ENCODE data around the gene MRPL22. TPM values are rescaled to one million over a fixed set of nuclear protein-coding genes. Genes with fewer than 3 reads are reported as not detected.

MRPL22 gene
- total and polyA plus RNA-seq, 4 donors: 12.5 to 57.3 (median 20.9) TPM

GRCh38 chr5:155013526-155013925 is 72.7 kb downstream of the MRPL22 start, which contains the start of gene KIF4B:
Gene KIF4B, plus strand, starts transcription at chr5:155013755. Its CDS starts 105 bp downstream, at chr5:155013860.
- Histone ChIP-seq H3K4me1 (ENCODE audit: control insufficient read depth in 4 of 4, insufficient read depth in 4 of 4, low read length in 3 of 4) (no peaks in the 10 kb centered on the region), H3K9ac (ENCODE audit: low read depth in 1 of 2, low read length in 2 of 2) (no peak within 1 kb of the TSS), H3K27me3 (ENCODE audit: control insufficient read depth in 4 of 4, insufficient read depth in 4 of 4, low read length in 3 of 4) (no peaks in the 10 kb centered on the region), H3K4me3 (ENCODE audit: low read depth in 1 of 3, low read length in 3 of 3) (no peak within 1 kb of the TSS), H3K36me3 (ENCODE audit: control insufficient read depth in 4 of 4, insufficient read depth in 3 of 4, low read depth in 1 of 4, low read length in 3 of 4) (no peaks in the 10 kb centered on the region), H3K9me3 (ENCODE audit: control insufficient read depth in 4 of 4, low read length in 3 of 4) (no peaks in the 10 kb centered on the region), H3K27ac (ENCODE audit: low read depth in 1 of 2, low read length in 2 of 2) (no peak within 1 kb of the TSS)
- no peak for DNase-seq (ENCODE audit: low spot score)
- WGBS: 93% methylated on average over 21 of the region's 21 CpGs
- TF ChIP-seq TAF1 (conservative IDR thresholded peaks at IDR 0.05) (no peak), EGR1 (IDR thresholded peaks at IDR 0.05; ENCODE audit: low read depth in 2 of 2) (no peak), NR2F2 (IDR thresholded peaks at IDR 0.05) (no peak), GABPA (IDR thresholded peaks at IDR 0.05 in 1 of 2, conservative IDR thresholded peaks at IDR 0.05 in 1 of 2) (no peak)

DNA sequence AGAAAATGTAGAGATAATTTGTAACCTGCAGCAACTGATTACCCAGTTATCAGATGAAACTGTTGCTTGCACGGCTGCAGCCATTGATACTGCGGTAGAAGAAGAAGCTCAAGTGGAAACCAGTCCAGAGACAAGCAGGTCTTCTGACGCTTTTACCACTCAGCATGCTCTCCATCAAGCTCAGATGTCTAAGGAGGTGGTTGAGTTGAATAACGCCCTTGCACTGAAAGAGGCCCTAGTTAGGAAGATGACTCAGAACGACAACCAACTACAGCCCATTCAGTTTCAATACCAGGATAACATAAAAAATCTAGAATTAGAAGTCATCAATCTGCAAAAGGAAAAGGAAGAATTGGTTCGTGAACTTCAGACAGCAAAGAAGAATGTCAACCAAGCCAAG is 74.4 kb downstream of the MRPL22 start:
- Histone ChIP-seq H3K36me3 (ENCODE audit: control insufficient read depth in 4 of 4, insufficient read depth in 3 of 4, low read depth in 1 of 4, low read length in 3 of 4) (no peaks in the 10 kb centered on the region), H3K9me3 (ENCODE audit: control insufficient read depth in 4 of 4, low read length in 3 of 4) (no peaks in the 10 kb centered on the region), H3K4me3 (ENCODE audit: low read depth in 1 of 3, low read length in 3 of 3) (no peak overlapping the region), H3K27ac (ENCODE audit: low read depth in 1 of 2, low read length in 2 of 2) (no peak overlapping the region), H3K9ac (ENCODE audit: low read depth in 1 of 2, low read length in 2 of 2) (no peak overlapping the region), H3K4me1 (ENCODE audit: control insufficient read depth in 4 of 4, insufficient read depth in 4 of 4, low read length in 3 of 4) (peaks cover 0 to 1% (median 0%) of the 10 kb centered on the region in 4 donors), H3K27me3 (ENCODE audit: control insufficient read depth in 4 of 4, insufficient read depth in 4 of 4, low read length in 3 of 4) (no peaks in the 10 kb centered on the region)
- DNase-seq (ENCODE audit: low spot score): no peak
- 78% methylated on average over 6 of the region's 6 CpGs for WGBS
- TF ChIP-seq, protein P1, sequence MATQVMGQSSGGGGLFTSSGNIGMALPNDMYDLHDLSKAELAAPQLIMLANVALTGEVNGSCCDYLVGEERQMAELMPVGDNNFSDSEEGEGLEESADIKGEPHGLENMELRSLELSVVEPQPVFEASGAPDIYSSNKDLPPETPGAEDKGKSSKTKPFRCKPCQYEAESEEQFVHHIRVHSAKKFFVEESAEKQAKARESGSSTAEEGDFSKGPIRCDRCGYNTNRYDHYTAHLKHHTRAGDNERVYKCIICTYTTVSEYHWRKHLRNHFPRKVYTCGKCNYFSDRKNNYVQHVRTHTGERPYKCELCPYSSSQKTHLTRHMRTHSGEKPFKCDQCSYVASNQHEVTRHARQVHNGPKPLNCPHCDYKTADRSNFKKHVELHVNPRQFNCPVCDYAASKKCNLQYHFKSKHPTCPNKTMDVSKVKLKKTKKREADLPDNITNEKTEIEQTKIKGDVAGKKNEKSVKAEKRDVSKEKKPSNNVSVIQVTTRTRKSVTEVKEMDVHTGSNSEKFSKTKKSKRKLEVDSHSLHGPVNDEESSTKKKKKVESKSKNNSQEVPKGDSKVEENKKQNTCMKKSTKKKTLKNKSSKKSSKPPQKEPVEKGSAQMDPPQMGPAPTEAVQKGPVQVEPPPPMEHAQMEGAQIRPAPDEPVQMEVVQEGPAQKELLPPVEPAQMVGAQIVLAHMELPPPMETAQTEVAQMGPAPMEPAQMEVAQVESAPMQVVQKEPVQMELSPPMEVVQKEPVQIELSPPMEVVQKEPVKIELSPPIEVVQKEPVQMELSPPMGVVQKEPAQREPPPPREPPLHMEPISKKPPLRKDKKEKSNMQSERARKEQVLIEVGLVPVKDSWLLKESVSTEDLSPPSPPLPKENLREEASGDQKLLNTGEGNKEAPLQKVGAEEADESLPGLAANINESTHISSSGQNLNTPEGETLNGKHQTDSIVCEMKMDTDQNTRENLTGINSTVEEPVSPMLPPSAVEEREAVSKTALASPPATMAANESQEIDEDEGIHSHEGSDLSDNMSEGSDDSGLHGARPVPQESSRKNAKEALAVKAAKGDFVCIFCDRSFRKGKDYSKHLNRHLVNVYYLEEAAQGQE (IDR thresholded peaks at IDR 0.05): no peak
- TF ChIP-seq FOXA2 (IDR thresholded peaks at IDR 0.05): no peak
- no peak for TF ChIP-seq NR2F2 (IDR thresholded peaks at IDR 0.05)
- TF ChIP-seq RXRA (IDR thresholded peaks at IDR 0.05): no peak
- no peak for TF ChIP-seq EGR1 (IDR thresholded peaks at IDR 0.05; ENCODE audit: low read depth in 2 of 2)
- TF ChIP-seq HNF4G (IDR thresholded peaks at IDR 0.05): no peak
- no peak for TF ChIP-seq YY1 (IDR thresholded peaks at IDR 0.05)
- TF ChIP-seq FOXA1 (IDR thresholded peaks at IDR 0.05): no peak
- no peak for TF ChIP-seq RAD21 (IDR thresholded peaks at IDR 0.05)
- TF ChIP-seq CTCF (IDR thresholded peaks at IDR 0.05; ENCODE audit: low read depth, low read length, missing input control): no peak
- TF ChIP-seq TAF1 (conservative IDR thresholded peaks at IDR 0.05): no peak
- no peak for TF ChIP-seq GABPA (IDR thresholded peaks at IDR 0.05 in 1 of 2, conservative IDR thresholded peaks at IDR 0.05 in 1 of 2)
- no peak for TF ChIP-seq JUND (IDR thresholded peaks at IDR 0.05)
- no peak for TF ChIP-seq ATF3 (IDR thresholded peaks at IDR 0.05)
- TF ChIP-seq SP1 (IDR thresholded peaks at IDR 0.05): no peak
- no peak for TF ChIP-seq HNF4A (conservative IDR thresholded peaks at IDR 0.05)

All from liver (tissue), 9 donors.